HG03280 (cell line): ENCODE measurements around the gene TNFAIP2.
"Not testable (repeated sequence)": the region's sequence is repeated elsewhere in the genome, so short reads cannot be mapped to it uniquely, and the experiment has no call there.

Experiments
- ATAC-seq: cut with Tn5 transposase; IDR thresholded peaks from one replicate; pipeline ENCODE4 v1.9.1; 2021; ENCODE audit warnings: mild to moderate bottlenecking, moderate library complexity; ENCODE audit not compliant: unreplicated experiment

The TNFAIP2 gene

GRCh38 chr14:103149351-103150237 is 26.3 kb downstream of the TNFAIP2 start:
- no peak for ATAC-seq

- ATAC-seq = no peak
Observed at GRCh38 chr14:103151270-103151945, 28.1 kb downstream of the TNFAIP2 start.

GRCh38 chr14:103155010-103155409 is 31.7 kb downstream of the TNFAIP2 start:
- no peak for ATAC-seq

- ATAC-seq = not testable (repeated sequence)
Observed at GRCh38 chr14:103155416-103155815, 32.2 kb downstream of the TNFAIP2 start.

GRCh38 chr14:103155826-103156394 is 32.6 kb downstream of the TNFAIP2 start:
- no peak for ATAC-seq

- ATAC-seq = no peak
Observed at GRCh38 chr14:103156651-103157378, 33.6 kb downstream of the TNFAIP2 start.

- ATAC-seq = no peak
Observed at GRCh38 chr14:103157969-103158368, 34.7 kb downstream of the TNFAIP2 start.

- ATAC-seq = no peak
Observed at GRCh38 chr14:103158688-103159087, 35.4 kb downstream of the TNFAIP2 start.

GRCh38 chr14:103160321-103161053 is 37.2 kb downstream of the TNFAIP2 start:
- no peak for ATAC-seq

- ATAC-seq = no peak
Observed at GRCh38 chr14:103161054-103161397, 37.8 kb downstream of the TNFAIP2 start.

- ATAC-seq = no peak
Observed at GRCh38 chr14:103163199-103163598, 39.9 kb downstream of the TNFAIP2 start.

- no peak for ATAC-seq
Observed at GRCh38 chr14:103164006-103164405, 40.7 kb downstream of the TNFAIP2 start.

GRCh38 chr14:103164779-103165178 is 41.5 kb downstream of the TNFAIP2 start:
- ATAC-seq = no peak

- ATAC-seq = no peak
Observed at GRCh38 chr14:103165323-103165722, 42.1 kb downstream of the TNFAIP2 start.

- no peak for ATAC-seq
Observed at GRCh38 chr14:103169954-103170353, 46.7 kb downstream of the TNFAIP2 start.

- not testable (repeated sequence) for ATAC-seq
Observed at GRCh38 chr14:103171206-103171605, 47.9 kb downstream of the TNFAIP2 start.

- ATAC-seq = no peak
Observed at GRCh38 chr14:103172921-103173320, 49.7 kb downstream of the TNFAIP2 start.

- not testable (repeated sequence) for ATAC-seq
Observed at GRCh38 chr14:103173887-103174286, 50.6 kb downstream of the TNFAIP2 start.

GRCh38 chr14:103176176-103176575 is 52.9 kb downstream of the TNFAIP2 start:
- not testable (repeated sequence) for ATAC-seq

GRCh38 chr14:103177376-103177775 is 54.1 kb downstream of the TNFAIP2 start:
- ATAC-seq = no peak
